GM12878 (cell line): ENCODE data around the gene PDLIM5. TPM values are rescaled to one million over a fixed set of nuclear protein-coding genes. Genes with fewer than 3 reads are reported as not detected.

Experiments
- ATAC-seq: fragments of 200-7000 bp; cut with Tn5 transposase; 3 replicates; pipeline ENCODE4 v1.9.1; 2020; ENCODE audit warnings: mild to moderate bottlenecking, moderate library complexity
- BruUV-seq: library from RNA; stranded (reverse); fragments of 400-500 nt; replicated peaks from 2 replicates; lab custom pipeline; 2021; lab: Mats Ljungman, UMichigan
- CTCF ChIA-PET: fragments of 300-600 bp; sonication (Branson Sonifier 250); formaldehyde crosslinking; extraction: SDS; loops from one replicate; lab custom pipeline; 2021; ENCODE audit warnings: inconsistent platforms; lab: Yijun Ruan, JAX
- POLR2A ChIA-PET: fragments of 350-600 bp; formaldehyde crosslinking; extraction: SDS; loops from one replicate; lab custom pipeline; 2021; ENCODE audit warnings: inconsistent platforms; lab: Charles Lee
- RAD21 ChIA-PET: fragments of 300-600 bp; sonication (Branson Sonifier 250); formaldehyde crosslinking; loops from one replicate; lab custom pipeline; 2023; ENCODE audit warnings: antibody characterized with exemption; ENCODE audit not compliant: unreplicated experiment; lab: Charles Lee
- SMC1A ChIA-PET: fragments of 300-600 bp; sonication (Branson Sonifier 250); formaldehyde crosslinking; loops from one replicate; lab custom pipeline; 2023; ENCODE audit not compliant: unreplicated experiment, uncharacterized antibody; lab: Charles Lee
- DNase-seq: peaks from one replicate; pipeline ENCODE4 v3.0.0-alpha.2; 2011; ENCODE audit warnings: low read depth, low spot score
- FAIRE-seq: peaks from 3 replicates; lab custom pipeline; 2011; peaks lifted over from hg19 to GRCh38; lab: Jason Lieb, UNC
- H2AFZ ChIP-seq: 2 replicates; pipeline ENCODE4 v1.6.0; 2011; ENCODE audit warnings: low read depth, low read length, control low read depth; ENCODE audit not compliant: control insufficient read depth
- H3K27ac ChIP-seq: 2 replicates; pipeline ENCODE4 v1.5.1; 2011; ENCODE audit warnings: control low read depth; ENCODE audit not compliant: control insufficient read depth, insufficient read depth
- H3K27me3 ChIP-seq, 2 experiments: replicated peaks in 1 of 2; 2 replicates each; pipeline versions ENCODE4 v1.6.0 to v1.6.1; 2011; ENCODE audit warnings: low read length in 1 of 2; ENCODE audit not compliant: control insufficient read depth in 2 of 2, insufficient read depth in 2 of 2
- H3K36me3 ChIP-seq, 2 experiments: 2 replicates each; pipeline ENCODE4 v1.5.1; 2011; ENCODE audit warnings: low read length in 1 of 2; ENCODE audit not compliant: control insufficient read depth in 2 of 2, insufficient read depth in 2 of 2
- H3K4me1 ChIP-seq: 2 replicates; pipeline ENCODE4 v1.6.1; 2011; ENCODE audit warnings: mild to moderate bottlenecking, low read length, moderate library complexity, mixed read lengths; ENCODE audit not compliant: control insufficient read depth, insufficient read depth
- H3K4me2 ChIP-seq: 2 replicates; pipeline ENCODE4 v1.6.0; 2011; ENCODE audit warnings: control low read depth; ENCODE audit not compliant: control insufficient read depth, insufficient read depth
- H3K4me3 ChIP-seq: fragments of 200-600 bp; sonication (generic); 2 replicates; pipeline ENCODE4 v1.5.1; 2016
- H3K79me2 ChIP-seq: 2 replicates; pipeline ENCODE4 v1.6.0; 2011; ENCODE audit warnings: low read length; ENCODE audit not compliant: control insufficient read depth, insufficient read depth
- H3K9ac ChIP-seq: 2 replicates; pipeline ENCODE4 v1.8.0; 2011; ENCODE audit warnings: low read length, control low read depth, mixed read lengths; ENCODE audit not compliant: control insufficient read depth, insufficient read depth
- H3K9me3 ChIP-seq: replicated peaks from 3 replicates; pipeline ENCODE4 v1.5.1; 2011; ENCODE audit warnings: mild to moderate bottlenecking, low read length; ENCODE audit not compliant: control insufficient read depth, insufficient read depth
- H4K20me1 ChIP-seq: 2 replicates; pipeline ENCODE4 v1.6.0; 2011; ENCODE audit not compliant: control insufficient read depth, insufficient read depth
- BCLAF1 ChIP-seq: fragments of 450-650 bp; IDR thresholded peaks from 2 replicates; pipeline ENCODE4 v1.6.1; 2017; ENCODE audit warnings: antibody characterized with exemption, mild to moderate bottlenecking, moderate library complexity
- BHLHE40 ChIP-seq, 2 experiments: fragments of 450-650 bp in 1 of 2; IDR thresholded peaks; 2 replicates each; pipeline ENCODE4 v1.6.1; 2011 to 2017; ENCODE audit warnings: low read depth in 2 of 2, borderline replicate concordance in 1 of 2, improper control_type of control experiment in 1 of 2, low read length in 1 of 2, mild to moderate bottlenecking in 1 of 2
- E4F1 ChIP-seq: fragments of 450-650 bp; IDR thresholded peaks from 2 replicates; pipeline ENCODE4 v1.6.1; 2018; ENCODE audit warnings: borderline replicate concordance, mild to moderate bottlenecking; ENCODE audit not compliant: partially characterized antibody
- EP300 ChIP-seq, 2 experiments: fragments of 150-350 bp in 1 of 2; IDR thresholded peaks; 2 replicates each; pipeline ENCODE4 v1.6.1; 2011 to 2012; ENCODE audit warnings: low read depth in 2 of 2, low read length in 2 of 2, borderline replicate concordance in 1 of 2, improper control_type of control experiment in 1 of 2, inconsistent platforms in 1 of 2; ENCODE audit not compliant: control insufficient read depth in 1 of 2
- GABPA ChIP-seq: IDR thresholded peaks from 2 replicates; pipeline ENCODE4 v1.6.1; 2014; ENCODE audit warnings: antibody characterized with exemption, low read depth, mild to moderate bottlenecking, inconsistent platforms
- HDAC2 ChIP-seq: fragments of 200-600 bp; sonication (generic); IDR thresholded peaks from 2 replicates; pipeline ENCODE4 v1.6.1; 2017
- MEF2A ChIP-seq: IDR thresholded peaks from 2 replicates; pipeline ENCODE4 v1.6.1; 2011; ENCODE audit warnings: low read depth, mild to moderate bottlenecking, low read length, moderate library complexity; ENCODE audit not compliant: insufficient read depth
- MYC ChIP-seq: IDR thresholded peaks from 2 replicates; pipeline ENCODE4 v1.6.1; 2011; ENCODE audit warnings: mild to moderate bottlenecking, low read length, moderate library complexity, inconsistent platforms; ENCODE audit not compliant: insufficient read depth, insufficient replicate concordance, insufficient read length, severe bottlenecking
- NFIC ChIP-seq: IDR thresholded peaks from 2 replicates; pipeline ENCODE4 v1.6.1; 2012; ENCODE audit warnings: low read depth, mild to moderate bottlenecking, inconsistent platforms, low read length, moderate library complexity
- PML ChIP-seq: IDR thresholded peaks from 2 replicates; pipeline ENCODE4 v1.6.1; 2012; ENCODE audit warnings: low read length, inconsistent platforms
- SIN3A ChIP-seq: IDR thresholded peaks from 2 replicates; pipeline ENCODE4 v1.6.1; 2012; ENCODE audit warnings: low read depth, low read length, improper control_type of control experiment
- SMAD5 ChIP-seq: IDR thresholded peaks from 2 replicates; pipeline ENCODE4 v1.6.1; 2016; ENCODE audit warnings: antibody characterized with exemption, low read depth
- SP1 ChIP-seq: IDR thresholded peaks from one replicate; pipeline ENCODE4 v1.6.1; 2011; ENCODE audit warnings: low read depth, low read length
- STAT3 ChIP-seq: IDR thresholded peaks from 2 replicates; pipeline ENCODE4 v1.6.1; 2011; ENCODE audit warnings: low read depth, low read length, improper control_type of control experiment
- YY1 ChIP-seq: IDR thresholded peaks from 2 replicates; pipeline ENCODE4 v1.6.1; 2011; ENCODE audit warnings: low read depth, mild to moderate bottlenecking, low read length
- WGBS: methylation state at CpG from one replicate; pipeline ENCODE4 v1.1.6; 2016; ENCODE audit warnings: low lambda C conversion rate; ENCODE audit not compliant: insufficient replicate concordance, insufficient coverage; ENCODE audit errors: missing lambda C conversion rate; 5-methylcytosine and 5-hydroxymethylcytosine counted together
- in situ Hi-C: fragments of 300-500 bp; cut with MboI; formaldehyde crosslinking; loops from 9 replicates; pipeline ENCODE4 v1.14.3; 2018; ENCODE audit warnings: mixed read lengths
- intact Hi-C: fragments of 100-400 bp; cut with micrococcal nuclease; formaldehyde crosslinking; loops from one replicate; pipeline ENCODE4 v1.14.2; 2022; ENCODE audit not compliant: unreplicated experiment
- polyA plus RNA-seq, 11 experiments: library from polyadenylated mRNA; depleted of rRNA in 4 of 11; unstranded in 6 of 11; stranded (reverse) in 5 of 11; fragments of >200 nt; fragmentation: Nextera tagmentation in 4 of 11; fragmentation: Illumina TruSeq in 1 of 11; extraction: Ambion mirVana in 4 of 11; extraction: Trizol in 1 of 11; gene quantifications; 1 replicate in 1 of 11; 2 replicates in 10 of 11; pipeline versions ENCODE4 v1.2.1 to v1.2.3, GENCODE V29; 2011 to 2016; ENCODE audit warnings: inconsistent platforms in 2 of 11, missing spikeins in 2 of 11, low read depth in 1 of 11
- total RNA-seq, 4 experiments: library from RNA; depleted of rRNA in 3 of 4; stranded (reverse); fragments of >200 nt in 3 of 4; fragmentation: Illumina TruSeq in 1 of 4; extraction: Trizol in 1 of 4; gene quantifications; 2 replicates each; pipeline versions ENCODE4 v1.2.1 to v1.2.3, GENCODE V29; 2013 to 2021
- TF ChIP-seq, protein P1 (sequence below): fragments of 450-650 bp; IDR thresholded peaks from 2 replicates; pipeline ENCODE4 v1.6.1; 2016; ENCODE audit warnings: mild to moderate bottlenecking

Gene PDLIM5
- total and polyA plus RNA-seq, 10 of the 15 experiments (the other 5 are each of a cell fraction or from before 2014, with no cell fraction given): 10.0 to 52.9 (median 20.7) TPM

- ChIA-PET RAD21 (interaction anchor here (1.0 to 1.3 kb wide), 3 partner anchors 11 to 84 kb away, joined by 3 to 5 read pairs (median 5); no protein-coding TSS in a partner anchor), CTCF (interaction anchor here (0.7 to 1.8 kb wide), 5 partner anchors 12 to 129 kb away, joined by 3 to 8 read pairs (median 5); no protein-coding TSS in a partner anchor)
- TF ChIP-seq PML (no peak), HDAC2 (no peak), BHLHE40 (IDR thresholded peaks at IDR 0.05; ENCODE audit: borderline replicate concordance in 1 of 2, low read depth in 2 of 2, low read length in 1 of 2) (no peak), MYC (no peak), STAT3 (no peak), SP1 (no peak), YY1 (no peak), E4F1 (no peak), SMAD5 (no peak), MEF2A (no peak), GABPA (no peak), SIN3A (no peak), EP300 (IDR thresholded peaks at IDR 0.05; ENCODE audit: borderline replicate concordance in 1 of 2, control insufficient read depth in 1 of 2, low read depth in 2 of 2, low read length in 2 of 2) (no peak), NFIC (no peak), BCLAF1 (no peak)
- TF ChIP-seq, protein P1, sequence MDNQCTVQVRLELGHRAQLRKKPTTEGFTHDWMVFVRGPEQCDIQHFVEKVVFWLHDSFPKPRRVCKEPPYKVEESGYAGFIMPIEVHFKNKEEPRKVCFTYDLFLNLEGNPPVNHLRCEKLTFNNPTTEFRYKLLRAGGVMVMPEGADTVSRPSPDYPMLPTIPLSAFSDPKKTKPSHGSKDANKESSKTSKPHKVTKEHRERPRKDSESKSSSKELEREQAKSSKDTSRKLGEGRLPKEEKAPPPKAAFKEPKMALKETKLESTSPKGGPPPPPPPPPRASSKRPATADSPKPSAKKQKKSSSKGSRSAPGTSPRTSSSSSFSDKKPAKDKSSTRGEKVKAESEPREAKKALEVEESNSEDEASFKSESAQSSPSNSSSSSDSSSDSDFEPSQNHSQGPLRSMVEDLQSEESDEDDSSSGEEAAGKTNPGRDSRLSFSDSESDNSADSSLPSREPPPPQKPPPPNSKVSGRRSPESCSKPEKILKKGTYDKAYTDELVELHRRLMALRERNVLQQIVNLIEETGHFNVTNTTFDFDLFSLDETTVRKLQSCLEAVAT: no peak
Observed at GRCh38 chr4:94536649-94537469, 85.1 kb downstream of the PDLIM5 start.

More at GRCh38 chr4:94536649-94537469, 85.1 kb downstream of the PDLIM5 start:
- BruUV-seq: no TSS peak
- ChIA-PET POLR2A (interaction anchor here (0.6 to 1.3 kb wide), 4 partner anchors 11 to 83 kb away, joined by 3 to 10 read pairs (median 3); no protein-coding TSS in a partner anchor), SMC1A (interaction anchor here (0.7 to 2.8 kb wide), 11 partner anchors 10 to 86 kb away, joined by 3 to 12 read pairs (median 5); no protein-coding TSS in a partner anchor)
- Histone ChIP-seq H3K79me2 (peaks cover 1% of the 10 kb centered on the region), H3K27ac (no peak overlapping the region), H2AFZ (no peak overlapping the region), H3K4me3 (no peak overlapping the region), H3K36me3 (no peaks in the 10 kb centered on the region), H3K9me3 (no peaks in the 10 kb centered on the region), H3K4me2 (no peak overlapping the region), H4K20me1 (no peaks in the 10 kb centered on the region), H3K27me3 (no peaks in the 10 kb centered on the region), H3K4me1 (peaks cover 15% of the 10 kb centered on the region), H3K9ac (no peak overlapping the region)
- DNase-seq (no peak), FAIRE-seq (no peak), ATAC-seq (no peak)
- 93% methylated on average over 3 of the region's 3 CpGs for WGBS
- intact Hi-C loops (loop anchor here (5.0 kb wide), 1 partner anchor 85 kb away; the partner anchor contains the start of gene PDLIM5), in situ Hi-C loops (no loop called here)
